Thoracic aorta (tissue), 2 donors: Measurements from ENCODE around the gene CCDC85C. TPM values are rescaled to one million over a fixed set of nuclear protein-coding genes. Genes with fewer than 3 reads are reported as not detected.

ENCODE experiments used
- ATAC-seq: fragments of 150-250 bp; one replicate; pipeline ENCODE4 v1.8.0; 2017; ENCODE audit warnings: low read depth; ENCODE audit not compliant: insufficient number of reproducible peaks, low FRiP score
- DNase-seq: peaks from one replicate; pipeline ENCODE4 v3.0.0-alpha.2; 2020; ENCODE audit warnings: low spot score
- H3K27ac ChIP-seq, 2 donors: fragments of 200-600 bp; sonication (generic); 1 replicate in 1 of 2; 2 replicates in 1 of 2; pipeline ENCODE4 v1.5.1; 2016; ENCODE audit warnings: mild to moderate bottlenecking in 2 of 2, moderate library complexity in 2 of 2
- H3K27me3 ChIP-seq: fragments of 200-600 bp; sonication (generic); replicated peaks from 2 replicates; pipeline ENCODE4 v1.6.0; 2016; ENCODE audit warnings: mild to moderate bottlenecking; ENCODE audit not compliant: insufficient read depth
- H3K36me3 ChIP-seq: fragments of 200-600 bp; sonication (generic); one replicate; pipeline ENCODE4 v1.5.1; 2016
- H3K4me1 ChIP-seq, 2 donors: fragments of 200-600 bp; sonication (generic); 1 replicate in 1 of 2; 2 replicates in 1 of 2; pipeline versions ENCODE4 v1.5.1 to v1.6.0; 2016; ENCODE audit warnings: low read depth in 2 of 2, mild to moderate bottlenecking in 1 of 2; ENCODE audit not compliant: control insufficient read depth in 1 of 2
- H3K4me3 ChIP-seq: fragments of 200-600 bp; sonication (generic); 2 replicates; pipeline ENCODE4 v1.5.1; 2016; ENCODE audit warnings: mild to moderate bottlenecking
- H3K9me3 ChIP-seq: fragments of 200-600 bp; sonication (generic); 2 replicates; pipeline ENCODE4 v1.5.1; 2016
- total RNA-seq, 2 donors: library from RNA; depleted of rRNA; stranded (reverse); fragments of >200 nt; gene quantifications; one replicate each; pipeline versions ENCODE4 v1.1.0 to v1.2.3, GENCODE V29; 2016
- TF ChIP-seq, protein P1 (sequence below): fragments of 200-600 bp; sonication (generic); IDR thresholded peaks from one replicate; pipeline ENCODE4 v1.5.1; 2019; ENCODE audit warnings: antibody characterized with exemption

CCDC85C gene
- total RNA-seq, 2 donors from 2014 or later = 1.5 to 4.1 TPM

DNA sequence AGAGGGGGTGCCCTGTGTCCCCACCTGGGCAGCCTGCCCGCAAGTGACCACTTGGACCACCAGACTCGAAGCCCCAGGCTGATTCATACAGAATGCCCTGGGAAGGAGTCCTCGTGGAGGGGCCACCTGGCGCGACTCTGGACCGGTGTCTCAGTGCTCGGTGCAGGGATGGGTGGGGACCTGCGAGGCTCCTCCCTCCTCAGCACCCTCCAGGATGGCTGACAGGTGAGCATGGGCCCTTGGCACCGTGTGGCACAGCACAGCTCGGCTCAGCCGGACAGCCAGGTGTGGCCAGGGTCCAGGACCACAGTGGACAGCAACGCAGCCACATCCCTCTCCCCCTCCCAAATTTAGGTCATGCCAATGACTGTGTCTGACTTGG lies 78.3 kb downstream of the CCDC85C start:
- DNase-seq = no peak
- Histone ChIP-seq H3K27me3 (no peaks in the 10 kb centered on the region), H3K36me3 (no peaks in the 10 kb centered on the region), H3K9me3 (no peaks in the 10 kb centered on the region), H3K4me1 (no peaks in the 10 kb centered on the region), H3K27ac (no peak overlapping the region), H3K4me3 (no peak overlapping the region)
- no peak for ATAC-seq
- TF ChIP-seq, protein P1, sequence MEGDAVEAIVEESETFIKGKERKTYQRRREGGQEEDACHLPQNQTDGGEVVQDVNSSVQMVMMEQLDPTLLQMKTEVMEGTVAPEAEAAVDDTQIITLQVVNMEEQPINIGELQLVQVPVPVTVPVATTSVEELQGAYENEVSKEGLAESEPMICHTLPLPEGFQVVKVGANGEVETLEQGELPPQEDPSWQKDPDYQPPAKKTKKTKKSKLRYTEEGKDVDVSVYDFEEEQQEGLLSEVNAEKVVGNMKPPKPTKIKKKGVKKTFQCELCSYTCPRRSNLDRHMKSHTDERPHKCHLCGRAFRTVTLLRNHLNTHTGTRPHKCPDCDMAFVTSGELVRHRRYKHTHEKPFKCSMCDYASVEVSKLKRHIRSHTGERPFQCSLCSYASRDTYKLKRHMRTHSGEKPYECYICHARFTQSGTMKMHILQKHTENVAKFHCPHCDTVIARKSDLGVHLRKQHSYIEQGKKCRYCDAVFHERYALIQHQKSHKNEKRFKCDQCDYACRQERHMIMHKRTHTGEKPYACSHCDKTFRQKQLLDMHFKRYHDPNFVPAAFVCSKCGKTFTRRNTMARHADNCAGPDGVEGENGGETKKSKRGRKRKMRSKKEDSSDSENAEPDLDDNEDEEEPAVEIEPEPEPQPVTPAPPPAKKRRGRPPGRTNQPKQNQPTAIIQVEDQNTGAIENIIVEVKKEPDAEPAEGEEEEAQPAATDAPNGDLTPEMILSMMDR = no peak

DNA sequence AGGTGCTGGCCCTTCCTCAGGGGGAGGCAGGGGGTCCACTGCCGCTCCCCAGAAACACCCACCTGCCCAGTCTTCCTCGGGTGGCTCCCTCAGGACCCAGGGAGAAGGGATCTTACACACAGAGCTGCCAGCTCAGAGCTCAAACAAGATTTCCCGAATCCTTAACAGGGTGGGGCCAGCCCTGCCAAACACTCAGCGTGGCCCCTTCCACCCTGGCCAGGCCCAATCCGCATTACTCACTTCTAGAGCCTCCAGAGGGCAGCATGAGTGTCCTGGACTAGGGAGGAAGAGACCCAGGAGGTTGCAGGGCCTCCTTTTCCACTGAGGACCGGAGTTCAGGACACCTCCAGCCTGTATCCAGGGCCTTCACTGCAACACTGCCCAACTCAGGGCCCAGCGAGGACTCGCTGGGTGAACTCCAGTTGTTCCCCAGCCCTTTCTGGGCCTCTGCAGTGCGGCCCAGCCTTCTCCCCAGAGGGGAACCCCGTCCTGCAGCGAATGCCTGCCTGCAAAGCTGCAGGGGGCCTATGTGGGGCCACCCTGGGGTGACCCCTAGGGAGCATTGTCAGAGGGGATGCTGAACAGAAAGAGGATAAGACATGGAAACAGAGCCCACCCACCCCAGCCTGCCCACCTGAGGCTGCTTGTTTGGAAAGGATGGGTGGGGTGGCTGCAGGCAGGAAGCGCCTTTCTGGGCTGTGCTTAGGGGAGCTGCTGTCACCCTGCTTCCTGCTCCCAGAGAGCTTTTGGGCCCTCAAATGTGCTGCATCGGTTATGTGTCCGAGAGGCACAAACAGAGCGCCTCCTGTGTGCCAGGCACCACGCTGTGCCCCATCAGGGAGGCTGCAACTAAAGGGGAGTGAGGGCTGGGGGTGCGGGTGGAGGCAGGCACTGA lies 79.0 kb downstream of the CCDC85C start:
- Histone ChIP-seq H3K9me3 (no peaks in the 10 kb centered on the region), H3K27ac (no peak overlapping the region), H3K4me1 (no peaks in the 10 kb centered on the region), H3K36me3 (no peaks in the 10 kb centered on the region), H3K4me3 (no peak overlapping the region), H3K27me3 (no peaks in the 10 kb centered on the region)
- DNase-seq (no peak), ATAC-seq (no peak)
- TF ChIP-seq, protein P1 = no peak

DNA sequence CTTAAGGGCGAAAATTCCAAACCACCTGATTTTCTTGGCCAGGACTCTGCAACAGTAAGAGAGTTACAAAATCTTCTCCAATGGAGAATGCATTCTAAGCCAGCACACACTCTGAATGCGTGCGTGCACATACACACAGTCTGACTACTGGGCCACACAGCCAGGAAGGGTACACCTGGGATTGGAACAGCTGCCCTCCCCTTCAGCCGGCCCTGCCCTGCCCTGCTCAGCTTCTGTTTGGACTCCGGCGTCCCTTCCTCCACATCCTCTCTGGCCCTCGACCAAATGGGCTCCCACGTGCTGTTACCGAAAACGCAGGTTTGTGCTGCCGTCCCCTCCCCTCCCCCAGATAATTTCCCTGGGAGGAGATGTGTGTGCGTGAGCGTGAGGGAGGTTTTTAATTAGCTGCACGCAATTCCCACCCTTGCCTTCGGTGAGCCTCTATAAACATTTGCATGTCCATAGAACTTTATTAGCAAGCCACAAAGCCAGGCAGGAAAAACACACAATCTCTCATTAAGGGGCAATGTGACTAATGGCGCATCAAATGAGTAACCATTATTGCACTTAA lies 79.8 kb downstream of the CCDC85C start:
- no peak overlapping the region for H3K27ac ChIP-seq

DNA sequence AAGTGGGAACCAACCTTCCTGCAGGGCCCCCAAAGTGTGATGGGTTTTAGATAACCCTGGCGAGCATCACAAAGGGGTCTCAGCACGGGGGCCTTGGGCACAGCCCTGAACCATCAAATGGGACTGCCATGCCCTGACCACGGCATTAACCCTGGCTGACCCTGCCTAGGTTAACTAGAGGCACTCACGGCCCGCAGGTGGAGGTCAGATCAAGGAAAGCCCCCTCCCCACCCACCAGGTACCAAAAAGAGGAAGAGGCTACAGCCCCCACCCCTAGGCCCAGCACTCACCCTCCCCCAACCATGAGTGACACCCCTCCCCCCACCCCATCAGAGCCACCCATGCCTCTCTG lies 80.3 kb downstream of the CCDC85C start:
- TF ChIP-seq, protein P1 = no peak
- Histone ChIP-seq H3K4me3 (no peak overlapping the region), H3K27ac (no peak overlapping the region), H3K27me3 (no peaks in the 10 kb centered on the region), H3K4me1 (no peaks in the 10 kb centered on the region), H3K9me3 (no peaks in the 10 kb centered on the region), H3K36me3 (no peaks in the 10 kb centered on the region)
- ATAC-seq (no peak), DNase-seq (no peak)

More for the DNA sequence above, 79.8 kb downstream of the CCDC85C start:
- DNase-seq = no peak
- no peaks in the 10 kb centered on the region for H3K36me3 ChIP-seq
- ATAC-seq = no peak
- no peak overlapping the region for H3K4me3 ChIP-seq
- no peaks in the 10 kb centered on the region for H3K4me1 ChIP-seq
- H3K27me3 ChIP-seq = no peaks in the 10 kb centered on the region
- TF ChIP-seq, protein P1 = no peak
- no peaks in the 10 kb centered on the region for H3K9me3 ChIP-seq

DNA sequence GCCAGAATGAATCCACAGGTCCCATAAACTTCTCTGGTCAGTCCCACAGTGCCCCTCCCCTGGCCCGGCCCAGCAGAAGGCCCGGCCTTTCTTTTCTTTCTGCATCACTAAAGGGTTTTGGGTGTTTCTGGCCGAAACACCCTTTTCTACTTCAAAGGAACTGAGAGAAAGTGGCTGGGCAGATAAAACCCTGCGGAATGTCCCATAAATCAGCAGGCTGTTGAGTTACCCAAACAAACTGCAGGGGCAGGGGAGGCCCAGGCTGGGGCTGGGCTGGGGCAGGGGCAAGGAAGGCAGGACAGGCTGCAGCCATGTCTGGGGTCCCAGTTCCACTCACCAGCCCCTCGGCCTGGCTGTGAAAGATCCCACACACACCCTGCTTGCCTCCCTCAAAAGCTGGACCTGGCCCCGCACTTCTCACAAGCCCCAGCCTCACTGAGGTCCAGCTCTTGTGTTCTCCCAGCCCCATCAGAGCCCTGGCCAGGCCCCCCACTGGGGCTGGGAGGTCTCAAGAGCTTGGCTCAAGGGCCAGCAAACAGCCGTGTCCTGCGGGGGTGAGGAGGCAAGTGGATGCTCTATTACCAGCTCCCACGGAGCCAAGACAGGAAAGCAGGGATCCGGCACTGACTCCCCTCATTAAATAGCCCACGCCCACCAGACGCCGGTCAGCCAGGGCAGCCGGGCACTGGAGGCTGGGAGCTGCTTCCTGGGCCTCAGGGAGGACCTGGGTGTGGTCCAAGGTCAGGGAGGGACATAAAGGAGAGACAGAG lies 80.9 kb downstream of the CCDC85C start:
- no peaks in the 10 kb centered on the region for H3K4me1 ChIP-seq
- no peaks in the 10 kb centered on the region for H3K9me3 ChIP-seq
- ATAC-seq = no peak
- H3K36me3 ChIP-seq = no peaks in the 10 kb centered on the region
- no peak overlapping the region for H3K4me3 ChIP-seq
- no peak for DNase-seq
- TF ChIP-seq, protein P1 = no peak
- H3K27me3 ChIP-seq = no peaks in the 10 kb centered on the region
- H3K27ac ChIP-seq = no peak overlapping the region
